ENCODE measurements around the gene FRMPD1. TPM values are rescaled to one million over a fixed set of nuclear protein-coding genes. Genes with fewer than 3 reads are reported as not detected.

Gene FRMPD1
- total RNA-seq, 1 donor from 2014 or later, result 6.3 TPM

DNA sequence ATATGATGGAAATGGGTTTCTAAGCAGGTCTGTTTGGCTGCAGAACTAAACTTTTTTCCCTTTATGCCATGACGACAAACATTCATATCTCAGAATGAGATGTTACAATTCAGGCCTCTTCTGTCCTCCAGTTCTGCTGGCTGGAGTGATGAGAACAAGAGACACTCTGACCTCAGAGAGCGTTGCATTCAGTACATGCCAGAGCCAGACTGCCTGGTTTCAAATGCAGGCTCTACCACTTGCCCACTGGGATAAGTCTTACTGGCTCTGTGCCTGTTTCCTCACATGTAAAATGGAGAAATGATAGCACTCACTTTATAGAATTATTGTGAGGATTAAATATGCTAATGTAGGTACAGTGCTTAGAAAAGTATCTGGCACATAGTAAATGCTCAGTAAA, 33.6 kb upstream of the FRMPD1 start:
- no peaks in the 10 kb centered on the region for H3K36me3 ChIP-seq (ENCODE audit: control insufficient read depth in 3 of 3, insufficient read depth in 3 of 3, low read length in 3 of 3)
- no peak overlapping the region for H3K27ac ChIP-seq (ENCODE audit: low read depth, low read length)
- H3K9ac ChIP-seq (ENCODE audit: low read depth in 1 of 3, low read length in 3 of 3), result no peak overlapping the region
- peaks cover 0 to 3% (median 0%) of the 10 kb centered on the region in 3 donors for H3K27me3 ChIP-seq (ENCODE audit: control insufficient read depth in 3 of 3, insufficient read depth in 3 of 3, low read length in 3 of 3)
- no peaks in the 10 kb centered on the region for H3K4me1 ChIP-seq (ENCODE audit: control insufficient read depth in 3 of 3, insufficient read depth in 3 of 3, low read length in 3 of 3)
- no peak overlapping the region for H3K4me3 ChIP-seq (ENCODE audit: low read length in 3 of 3)
- H3K9me3 ChIP-seq (ENCODE audit: control insufficient read depth in 3 of 3, low read length in 3 of 3), result no peaks in the 10 kb centered on the region

DNA sequence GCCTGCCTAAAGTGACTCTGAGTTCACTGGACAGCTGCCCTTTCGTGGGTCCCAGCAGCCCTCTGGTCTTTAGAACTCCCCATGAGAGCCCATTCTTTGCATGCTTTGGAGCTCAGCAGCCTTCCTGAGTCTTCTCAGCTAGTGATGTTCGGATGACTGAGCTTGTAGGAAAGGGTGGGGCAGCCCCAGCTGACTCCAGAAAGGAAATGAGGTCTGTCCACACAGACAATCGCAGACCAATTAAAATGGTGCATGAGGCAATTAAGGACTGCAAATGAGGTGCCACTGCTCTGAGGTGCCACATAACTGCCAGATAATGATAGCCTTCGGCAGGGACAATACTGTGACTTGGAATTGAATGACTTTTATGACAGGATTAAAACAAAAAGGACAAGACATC, 32.9 kb upstream of the FRMPD1 start:
- Histone ChIP-seq H3K27me3 (ENCODE audit: control insufficient read depth in 3 of 3, insufficient read depth in 3 of 3, low read length in 3 of 3) (no peaks in the 10 kb centered on the region), H3K9me3 (ENCODE audit: control insufficient read depth in 3 of 3, low read length in 3 of 3) (no peaks in the 10 kb centered on the region), H3K36me3 (ENCODE audit: control insufficient read depth in 3 of 3, insufficient read depth in 3 of 3, low read length in 3 of 3) (no peaks in the 10 kb centered on the region), H3K27ac (ENCODE audit: low read depth, low read length) (no peak overlapping the region), H3K4me1 (ENCODE audit: control insufficient read depth in 3 of 3, insufficient read depth in 3 of 3, low read length in 3 of 3) (no peaks in the 10 kb centered on the region), H3K9ac (ENCODE audit: low read depth in 1 of 3, low read length in 3 of 3) (no peak overlapping the region), H3K4me3 (ENCODE audit: low read length in 3 of 3) (no peak overlapping the region)

- Histone ChIP-seq H3K4me3 (ENCODE audit: low read length in 3 of 3) (no peak overlapping the region), H3K9ac (ENCODE audit: low read depth in 1 of 3, low read length in 3 of 3) (no peak overlapping the region), H3K9me3 (ENCODE audit: control insufficient read depth in 3 of 3, low read length in 3 of 3) (no peaks in the 10 kb centered on the region), H3K27ac (ENCODE audit: low read depth, low read length) (no peak overlapping the region), H3K27me3 (ENCODE audit: control insufficient read depth in 3 of 3, insufficient read depth in 3 of 3, low read length in 3 of 3) (no peaks in the 10 kb centered on the region), H3K36me3 (ENCODE audit: control insufficient read depth in 3 of 3, insufficient read depth in 3 of 3, low read length in 3 of 3) (no peaks in the 10 kb centered on the region), H3K4me1 (ENCODE audit: control insufficient read depth in 3 of 3, insufficient read depth in 3 of 3, low read length in 3 of 3) (no peaks in the 10 kb centered on the region)
Observed at GRCh38 chr9:37618817-37619216, 31.9 kb upstream of the FRMPD1 start.

DNA sequence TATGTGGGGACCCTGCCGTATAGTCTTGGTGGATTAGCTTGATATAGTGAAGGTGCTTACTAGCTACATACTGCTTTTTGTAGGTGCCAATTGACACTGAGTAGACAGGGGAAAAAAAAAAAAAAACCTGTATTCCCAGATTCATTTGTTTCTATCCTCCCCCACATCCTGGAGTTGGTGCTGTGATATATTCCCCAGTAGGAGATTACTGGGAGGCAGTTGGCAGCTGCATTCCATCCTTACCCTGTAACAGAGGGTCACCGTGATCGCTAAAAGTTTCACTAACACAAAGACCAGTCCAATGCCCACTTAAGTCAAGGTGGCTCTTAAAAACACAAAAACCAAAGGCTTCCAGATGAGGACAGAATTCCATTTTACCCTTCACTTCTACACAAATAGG, 30.9 kb upstream of the FRMPD1 start:
- H3K9me3 ChIP-seq (ENCODE audit: control insufficient read depth in 3 of 3, low read length in 3 of 3), result no peaks in the 10 kb centered on the region
- H3K27me3 ChIP-seq (ENCODE audit: control insufficient read depth in 3 of 3, insufficient read depth in 3 of 3, low read length in 3 of 3), result no peaks in the 10 kb centered on the region
- no peak overlapping the region for H3K27ac ChIP-seq (ENCODE audit: low read depth, low read length)
- H3K9ac ChIP-seq (ENCODE audit: low read depth in 1 of 3, low read length in 3 of 3), result no peak overlapping the region
- no peaks in the 10 kb centered on the region for H3K4me1 ChIP-seq (ENCODE audit: control insufficient read depth in 3 of 3, insufficient read depth in 3 of 3, low read length in 3 of 3)
- H3K4me3 ChIP-seq (ENCODE audit: low read length in 3 of 3), result no peak overlapping the region
- no peaks in the 10 kb centered on the region for H3K36me3 ChIP-seq (ENCODE audit: control insufficient read depth in 3 of 3, insufficient read depth in 3 of 3, low read length in 3 of 3)

GRCh38 chr9:37620396-37620795, 30.4 kb upstream of the FRMPD1 start:
- Histone ChIP-seq H3K9ac (ENCODE audit: low read depth in 1 of 3, low read length in 3 of 3) (no peak overlapping the region), H3K4me1 (ENCODE audit: control insufficient read depth in 3 of 3, insufficient read depth in 3 of 3, low read length in 3 of 3) (no peaks in the 10 kb centered on the region)

GRCh38 chr9:37621273-37622121, 29.3 kb upstream of the FRMPD1 start:
- no peaks in the 10 kb centered on the region for H3K9me3 ChIP-seq (ENCODE audit: control insufficient read depth in 3 of 3, low read length in 3 of 3)
- H3K27ac ChIP-seq (ENCODE audit: low read depth, low read length), result no peak overlapping the region
- H3K9ac ChIP-seq (ENCODE audit: low read depth in 1 of 3, low read length in 3 of 3), result no peak overlapping the region
- H3K27me3 ChIP-seq (ENCODE audit: control insufficient read depth in 3 of 3, insufficient read depth in 3 of 3, low read length in 3 of 3), result no peaks in the 10 kb centered on the region
- no peaks in the 10 kb centered on the region for H3K36me3 ChIP-seq (ENCODE audit: control insufficient read depth in 3 of 3, insufficient read depth in 3 of 3, low read length in 3 of 3)
- no peaks in the 10 kb centered on the region for H3K4me1 ChIP-seq (ENCODE audit: control insufficient read depth in 3 of 3, insufficient read depth in 3 of 3, low read length in 3 of 3)
- H3K4me3 ChIP-seq (ENCODE audit: low read length in 3 of 3), result no peak overlapping the region

More at GRCh38 chr9:37620396-37620795, 30.4 kb upstream of the FRMPD1 start:
- H3K36me3 ChIP-seq (ENCODE audit: control insufficient read depth in 3 of 3, insufficient read depth in 3 of 3, low read length in 3 of 3), result no peaks in the 10 kb centered on the region
- H3K27me3 ChIP-seq (ENCODE audit: control insufficient read depth in 3 of 3, insufficient read depth in 3 of 3, low read length in 3 of 3), result no peaks in the 10 kb centered on the region
- H3K9me3 ChIP-seq (ENCODE audit: control insufficient read depth in 3 of 3, low read length in 3 of 3), result no peaks in the 10 kb centered on the region
- no peak overlapping the region for H3K27ac ChIP-seq (ENCODE audit: low read depth, low read length)
- no peak overlapping the region for H3K4me3 ChIP-seq (ENCODE audit: low read length in 3 of 3)

- H3K27ac ChIP-seq (ENCODE audit: low read depth, low read length), result no peak overlapping the region
- no peaks in the 10 kb centered on the region for H3K36me3 ChIP-seq (ENCODE audit: control insufficient read depth in 3 of 3, insufficient read depth in 3 of 3, low read length in 3 of 3)
- H3K4me1 ChIP-seq (ENCODE audit: control insufficient read depth in 3 of 3, insufficient read depth in 3 of 3, low read length in 3 of 3), result no peaks in the 10 kb centered on the region
- no peak overlapping the region for H3K4me3 ChIP-seq (ENCODE audit: low read length in 3 of 3)
- H3K9me3 ChIP-seq (ENCODE audit: control insufficient read depth in 3 of 3, low read length in 3 of 3), result no peaks in the 10 kb centered on the region
- H3K9ac ChIP-seq (ENCODE audit: low read depth in 1 of 3, low read length in 3 of 3), result no peak overlapping the region
- no peaks in the 10 kb centered on the region for H3K27me3 ChIP-seq (ENCODE audit: control insufficient read depth in 3 of 3, insufficient read depth in 3 of 3, low read length in 3 of 3)
Observed at GRCh38 chr9:37622462-37622861, 28.3 kb upstream of the FRMPD1 start.

- no peaks in the 10 kb centered on the region for H3K4me1 ChIP-seq (ENCODE audit: control insufficient read depth in 3 of 3, insufficient read depth in 3 of 3, low read length in 3 of 3)
Observed at GRCh38 chr9:37623267-37623666, 27.5 kb upstream of the FRMPD1 start.

DNA sequence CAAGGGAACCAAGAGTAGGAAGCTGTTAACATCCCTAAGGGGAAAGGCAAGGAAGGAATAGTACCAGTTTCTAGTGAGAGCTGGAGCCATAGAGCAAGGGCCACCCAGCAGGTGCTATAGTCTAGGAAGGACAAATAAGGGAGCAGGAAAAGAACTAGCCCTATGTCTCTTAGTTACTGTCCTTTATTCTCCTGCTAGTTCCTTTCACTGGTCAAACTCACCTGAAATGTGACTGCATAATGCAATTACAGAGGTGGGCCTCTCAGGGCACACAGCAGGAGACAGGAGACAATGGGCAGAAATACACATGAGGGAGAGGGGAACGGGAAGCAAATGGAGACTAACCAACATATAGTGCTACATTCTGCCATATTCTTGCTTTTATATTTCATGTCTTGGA, 26.7 kb upstream of the FRMPD1 start:
- Histone ChIP-seq H3K4me3 (ENCODE audit: low read length in 3 of 3) (no peak overlapping the region), H3K9me3 (ENCODE audit: control insufficient read depth in 3 of 3, low read length in 3 of 3) (no peaks in the 10 kb centered on the region), H3K27ac (ENCODE audit: low read depth, low read length) (no peak overlapping the region), H3K9ac (ENCODE audit: low read depth in 1 of 3, low read length in 3 of 3) (no peak overlapping the region), H3K4me1 (ENCODE audit: control insufficient read depth in 3 of 3, insufficient read depth in 3 of 3, low read length in 3 of 3) (no peaks in the 10 kb centered on the region), H3K36me3 (ENCODE audit: control insufficient read depth in 3 of 3, insufficient read depth in 3 of 3, low read length in 3 of 3) (no peaks in the 10 kb centered on the region), H3K27me3 (ENCODE audit: control insufficient read depth in 3 of 3, insufficient read depth in 3 of 3, low read length in 3 of 3) (no peaks in the 10 kb centered on the region)

More at GRCh38 chr9:37623267-37623666, 27.5 kb upstream of the FRMPD1 start:
- Histone ChIP-seq H3K4me3 (ENCODE audit: low read length in 3 of 3) (no peak overlapping the region), H3K36me3 (ENCODE audit: control insufficient read depth in 3 of 3, insufficient read depth in 3 of 3, low read length in 3 of 3) (no peaks in the 10 kb centered on the region), H3K9ac (ENCODE audit: low read depth in 1 of 3, low read length in 3 of 3) (no peak overlapping the region), H3K27ac (ENCODE audit: low read depth, low read length) (no peak overlapping the region), H3K27me3 (ENCODE audit: control insufficient read depth in 3 of 3, insufficient read depth in 3 of 3, low read length in 3 of 3) (no peaks in the 10 kb centered on the region), H3K9me3 (ENCODE audit: control insufficient read depth in 3 of 3, low read length in 3 of 3) (no peaks in the 10 kb centered on the region)

- Histone ChIP-seq H3K4me3 (ENCODE audit: low read length in 3 of 3) (no peak overlapping the region), H3K27ac (ENCODE audit: low read depth, low read length) (no peak overlapping the region), H3K36me3 (ENCODE audit: control insufficient read depth in 3 of 3, insufficient read depth in 3 of 3, low read length in 3 of 3) (no peaks in the 10 kb centered on the region), H3K9ac (ENCODE audit: low read depth in 1 of 3, low read length in 3 of 3) (no peak overlapping the region), H3K4me1 (ENCODE audit: control insufficient read depth in 3 of 3, insufficient read depth in 3 of 3, low read length in 3 of 3) (no peaks in the 10 kb centered on the region), H3K27me3 (ENCODE audit: control insufficient read depth in 3 of 3, insufficient read depth in 3 of 3, low read length in 3 of 3) (no peaks in the 10 kb centered on the region), H3K9me3 (ENCODE audit: control insufficient read depth in 3 of 3, low read length in 3 of 3) (no peaks in the 10 kb centered on the region)
Observed at GRCh38 chr9:37625036-37625757, 25.6 kb upstream of the FRMPD1 start.
